ENCODE measurements around the gene TPSD1.

TPSD1 gene

GRCh38 chr16:1276580-1276878 is 20.7 kb downstream of the TPSD1 start:
- DNase-seq (ENCODE audit: low spot score): no peak
- TF ChIP-seq, protein P1, sequence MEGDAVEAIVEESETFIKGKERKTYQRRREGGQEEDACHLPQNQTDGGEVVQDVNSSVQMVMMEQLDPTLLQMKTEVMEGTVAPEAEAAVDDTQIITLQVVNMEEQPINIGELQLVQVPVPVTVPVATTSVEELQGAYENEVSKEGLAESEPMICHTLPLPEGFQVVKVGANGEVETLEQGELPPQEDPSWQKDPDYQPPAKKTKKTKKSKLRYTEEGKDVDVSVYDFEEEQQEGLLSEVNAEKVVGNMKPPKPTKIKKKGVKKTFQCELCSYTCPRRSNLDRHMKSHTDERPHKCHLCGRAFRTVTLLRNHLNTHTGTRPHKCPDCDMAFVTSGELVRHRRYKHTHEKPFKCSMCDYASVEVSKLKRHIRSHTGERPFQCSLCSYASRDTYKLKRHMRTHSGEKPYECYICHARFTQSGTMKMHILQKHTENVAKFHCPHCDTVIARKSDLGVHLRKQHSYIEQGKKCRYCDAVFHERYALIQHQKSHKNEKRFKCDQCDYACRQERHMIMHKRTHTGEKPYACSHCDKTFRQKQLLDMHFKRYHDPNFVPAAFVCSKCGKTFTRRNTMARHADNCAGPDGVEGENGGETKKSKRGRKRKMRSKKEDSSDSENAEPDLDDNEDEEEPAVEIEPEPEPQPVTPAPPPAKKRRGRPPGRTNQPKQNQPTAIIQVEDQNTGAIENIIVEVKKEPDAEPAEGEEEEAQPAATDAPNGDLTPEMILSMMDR (IDR thresholded peaks at IDR 0.05; ENCODE audit: extremely low read depth, missing control alignments): no peak

DNA sequence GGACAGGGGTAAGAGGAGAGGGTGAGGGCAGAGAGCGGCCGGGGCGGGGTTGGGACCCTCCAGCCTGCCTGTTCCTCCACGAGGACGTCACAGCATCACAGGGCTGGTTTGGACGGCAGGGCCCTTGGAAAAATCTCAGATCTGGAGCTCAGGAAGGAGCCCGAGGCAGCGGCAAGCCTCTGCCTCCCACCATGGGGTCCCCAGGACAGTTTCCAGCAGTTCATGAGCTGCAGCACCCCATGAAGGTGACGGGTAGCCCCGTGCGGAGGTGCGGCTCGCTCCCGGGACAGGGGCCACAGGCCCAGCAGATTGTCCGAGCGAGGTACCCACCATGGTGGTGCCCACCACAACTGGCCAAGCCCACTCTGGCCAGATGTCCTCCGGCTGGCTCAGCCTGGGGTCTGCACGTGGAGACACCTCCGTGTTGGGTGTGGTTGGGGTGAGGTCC is 21.3 kb downstream of the TPSD1 start:
- no peak for DNase-seq (ENCODE audit: low spot score)
- TF ChIP-seq, protein P1 (IDR thresholded peaks at IDR 0.05; ENCODE audit: extremely low read depth, missing control alignments): no peak

GRCh38 chr16:1277617-1278282 is 21.9 kb downstream of the TPSD1 start:
- no peak for DNase-seq (ENCODE audit: low spot score)
- TF ChIP-seq, protein P1 (IDR thresholded peaks at IDR 0.05; ENCODE audit: extremely low read depth, missing control alignments): no peak

- DNase-seq (ENCODE audit: low spot score): no peak
- TF ChIP-seq, protein P1 (IDR thresholded peaks at IDR 0.05; ENCODE audit: extremely low read depth, missing control alignments): no peak
Observed at GRCh38 chr16:1278477-1278876, 22.6 kb downstream of the TPSD1 start.

- TF ChIP-seq, protein P1 (IDR thresholded peaks at IDR 0.05; ENCODE audit: extremely low read depth, missing control alignments): no peak
- no peak for DNase-seq (ENCODE audit: low spot score)
Observed at GRCh38 chr16:1279081-1279944, 23.4 kb downstream of the TPSD1 start.

DNA sequence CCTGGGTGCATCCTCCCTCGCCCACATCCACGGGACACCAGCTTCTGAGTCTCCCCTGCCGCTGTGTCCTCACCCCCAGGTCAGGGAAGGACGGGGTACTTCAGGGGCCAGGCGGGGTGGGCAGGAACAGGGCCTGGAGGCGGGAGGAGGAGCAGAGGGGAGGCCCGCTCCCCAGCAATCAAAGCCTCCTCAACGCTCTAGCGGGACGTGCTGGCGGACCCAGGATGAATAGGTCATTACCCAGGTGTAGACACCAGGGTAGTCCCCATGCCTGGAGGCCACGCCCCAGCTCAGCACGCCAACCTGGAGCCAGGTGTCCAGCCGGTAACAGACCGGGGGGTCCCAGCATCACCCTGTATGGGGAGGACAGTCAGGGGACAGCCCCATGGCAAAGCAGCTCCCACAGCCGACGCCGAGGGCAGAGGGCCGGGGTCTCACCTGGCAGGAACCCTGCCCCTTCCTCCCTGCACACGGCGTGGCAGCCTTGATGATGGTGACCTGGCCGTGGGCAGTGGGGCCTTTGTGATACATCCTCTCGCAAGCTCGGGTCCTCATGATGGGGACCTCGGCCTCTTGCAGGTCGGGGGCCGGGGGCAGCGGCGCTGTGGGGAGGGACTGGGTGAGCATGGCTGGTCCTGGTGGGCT is 24.2 kb downstream of the TPSD1 start:
- no peak for DNase-seq (ENCODE audit: low spot score)
- TF ChIP-seq, protein P1 (IDR thresholded peaks at IDR 0.05; ENCODE audit: extremely low read depth, missing control alignments): no peak

- TF ChIP-seq, protein P1 (IDR thresholded peaks at IDR 0.05; ENCODE audit: extremely low read depth, missing control alignments): no peak
- no peak for DNase-seq (ENCODE audit: low spot score)
Observed at GRCh38 chr16:1280783-1281182, 24.9 kb downstream of the TPSD1 start.

Measured in GM20000 (cell line).